K562 (cell line): ENCODE data around the gene DNAJC12. TPM values are rescaled to one million over a fixed set of nuclear protein-coding genes. Genes with fewer than 3 reads are reported as not detected.

ENCODE experiments used
- ATAC-seq: fragments of 200-7000 bp; cut with Tn5 transposase; 3 replicates; pipeline ENCODE4 v1.9.1; 2020; ENCODE audit warnings: moderate library complexity
- BruUV-seq: library from RNA; stranded (reverse); fragments of 400-500 nt; replicated peaks from 2 replicates; lab custom pipeline; 2021; lab: Mats Ljungman, UMichigan
- CTCF ChIA-PET: fragments of 300-600 bp; formaldehyde crosslinking; extraction: SDS; loops from one replicate; lab custom pipeline; 2021; ENCODE audit warnings: low intra/inter-chr PET ratio; lab: Yijun Ruan, JAX
- POLR2A ChIA-PET: fragments of 300-600, 350-650 bp; sonication (Branson Sonifier 250); formaldehyde crosslinking; extraction: SDS; loops from one replicate; lab custom pipeline; 2021; ENCODE audit warnings: antibody characterized with exemption, inconsistent platforms; lab: Yijun Ruan, JAX
- DNase-seq, 4 experiments: peaks; one replicate each; pipeline versions ENCODE4 v3.0.0 to v3.0.0-alpha.2; 2011 to 2018; ENCODE audit warnings: low spot score in 3 of 4, mixed read lengths in 3 of 4; ENCODE audit errors: extremely low read depth in 1 of 4
- FAIRE-seq: peaks from 2 replicates; lab custom pipeline; 2011; peaks lifted over from hg19 to GRCh38; lab: Jason Lieb, UNC
- H2AFZ ChIP-seq: 2 replicates; pipeline ENCODE4 v1.6.0; 2011; ENCODE audit warnings: low read depth, low read length, control low read depth, inconsistent platforms
- H3K27ac ChIP-seq: fragments of 200-600 bp; 3 replicates; pipeline ENCODE4 v1.8.0; 2011; ENCODE audit warnings: low read depth, mild to moderate bottlenecking, control low read depth, inconsistent platforms, low read length, moderate library complexity, mixed read lengths; ENCODE audit errors: extremely low read depth
- H3K27me3 ChIP-seq, 2 experiments: fragments of 300-600 bp in 1 of 2; 2 replicates in 1 of 2; 3 replicates in 1 of 2; pipeline versions ENCODE4 v1.6.0 to v1.8.0; 2011; ENCODE audit warnings: inconsistent platforms in 2 of 2, low read length in 2 of 2, mild to moderate bottlenecking in 1 of 2, mixed read lengths in 1 of 2, moderate library complexity in 1 of 2; ENCODE audit not compliant: control insufficient read depth in 2 of 2, insufficient read depth in 2 of 2
- H3K36me3 ChIP-seq: fragments of 300-600 bp; 3 replicates; pipeline ENCODE4 v1.8.0; 2011; ENCODE audit warnings: mild to moderate bottlenecking, low read length, inconsistent platforms; ENCODE audit not compliant: control insufficient read depth, insufficient read depth
- H3K4me1 ChIP-seq, 2 experiments: fragments of 200-600 bp in 1 of 2; replicated peaks in 1 of 2; 2 replicates in 1 of 2; 3 replicates in 1 of 2; pipeline versions ENCODE4 v1.5.1 to v1.8.0; 2011; ENCODE audit warnings: inconsistent platforms in 2 of 2, low read length in 2 of 2, mild to moderate bottlenecking in 1 of 2, mixed read lengths in 1 of 2, moderate library complexity in 1 of 2; ENCODE audit not compliant: control insufficient read depth in 2 of 2, insufficient read depth in 2 of 2
- H3K4me2 ChIP-seq: 2 replicates; pipeline ENCODE4 v1.6.1; 2011; ENCODE audit warnings: low read length, control low read depth, inconsistent platforms, mixed read lengths; ENCODE audit not compliant: insufficient read depth
- H3K4me3 ChIP-seq: fragments of 200-600 bp; sonication (generic), shearing (Covaris generic); 2 replicates; pipeline ENCODE4 v1.5.1; 2016; ENCODE audit warnings: control low read depth, inconsistent platforms
- H3K79me2 ChIP-seq: fragments of 200-600 bp; 3 replicates; pipeline ENCODE4 v1.8.0; 2011; ENCODE audit warnings: low read length, inconsistent platforms; ENCODE audit not compliant: control insufficient read depth, insufficient read depth
- H3K9ac ChIP-seq, 2 experiments: 2 replicates each; pipeline versions ENCODE4 v1.6.0 to v1.6.1; 2011; ENCODE audit warnings: low read depth in 2 of 2, low read length in 2 of 2, control low read depth in 1 of 2, inconsistent platforms in 1 of 2, mild to moderate bottlenecking in 1 of 2, mixed read lengths in 1 of 2; ENCODE audit not compliant: insufficient read depth in 1 of 2
- H3K9me1 ChIP-seq: one replicate; pipeline ENCODE4 v1.6.0; 2011; ENCODE audit warnings: inconsistent platforms, mild to moderate bottlenecking, low read length, moderate library complexity; ENCODE audit not compliant: control insufficient read depth, insufficient read depth
- H3K9me3 ChIP-seq: replicated peaks from 2 replicates; pipeline ENCODE4 v1.5.1; 2011; ENCODE audit warnings: low read depth, low read length, inconsistent platforms; ENCODE audit not compliant: control insufficient read depth, insufficient read depth
- H4K20me1 ChIP-seq: replicated peaks from 2 replicates; pipeline ENCODE4 v1.6.1; 2011; ENCODE audit warnings: low read length, inconsistent platforms, mixed read lengths; ENCODE audit not compliant: control insufficient read depth, insufficient read depth
- CHD2 ChIP-seq: IDR thresholded peaks from 2 replicates; pipeline ENCODE4 v1.6.1; 2011; ENCODE audit warnings: low read depth, low read length
- CSDE1 ChIP-seq, 2 experiments: fragments of 450-650 bp; IDR thresholded peaks; 2 replicates each; pipeline ENCODE4 v1.6.1; 2016; ENCODE audit warnings: mild to moderate bottlenecking in 1 of 2
- HMG20A ChIP-seq: fragments of 450-650 bp; formaldehyde crosslinking; conservative IDR thresholded peaks from 2 replicates; pipeline ENCODE4 v1.4.0; 2020; ENCODE audit warnings: mild to moderate bottlenecking, mixed read lengths
- HNRNPL ChIP-seq: fragments of 200-400 bp; formaldehyde crosslinking; IDR thresholded peaks from 2 replicates; pipeline ENCODE4 v1.6.1; 2017; ENCODE audit warnings: low read depth, mild to moderate bottlenecking, low read length
- MAX ChIP-seq: sonication (generic); formaldehyde crosslinking; IDR thresholded peaks from 2 replicates; pipeline ENCODE4 v1.9.0; 2022; ENCODE audit warnings: mild to moderate bottlenecking, missing genetic modification reagents
- MED1 ChIP-seq: sonication (generic); formaldehyde crosslinking; IDR thresholded peaks from 2 replicates; pipeline ENCODE4 v1.8.1; 2023; ENCODE audit warnings: missing genetic modification reagents, borderline replicate concordance
- RFX1 ChIP-seq: fragments of 450-650 bp; IDR thresholded peaks from 2 replicates; pipeline ENCODE4 v1.6.1; 2016; ENCODE audit warnings: mild to moderate bottlenecking, moderate library complexity
- TAL1 ChIP-seq: fragments of 450-650 bp; IDR thresholded peaks from 2 replicates; pipeline ENCODE4 v1.6.1; 2016; ENCODE audit warnings: mild to moderate bottlenecking
- TCF7 ChIP-seq: sonication (generic); IDR thresholded peaks from 2 replicates; pipeline ENCODE4 v1.6.1; 2016; ENCODE audit warnings: antibody characterized with exemption, borderline replicate concordance
- USF2 ChIP-seq: sonication (generic); formaldehyde crosslinking; IDR thresholded peaks from 2 replicates; pipeline ENCODE4 v1.5.0; 2020; ENCODE audit warnings: missing genetic modification reagents
- WHSC1 ChIP-seq: IDR thresholded peaks from one replicate; pipeline ENCODE4 v1.6.1; 2012; ENCODE audit warnings: low read length, control low read depth, inconsistent platforms
- ZNF384 ChIP-seq: IDR thresholded peaks from 2 replicates; pipeline ENCODE4 v1.6.1; 2012; ENCODE audit warnings: low read depth, low read length, improper control_type of control experiment
- WGBS: fragments of 100-300 bp; shearing (Covaris generic); methylation state at CpG from one replicate; pipeline ENCODE4 v1.1.6; 2016; ENCODE audit warnings: low coverage, mixed read lengths; ENCODE audit not compliant: insufficient coverage; ENCODE audit errors: missing lambda C conversion rate; 5-methylcytosine and 5-hydroxymethylcytosine counted together
- in situ Hi-C: fragments of 300-500 bp; cut with MboI; formaldehyde crosslinking; loops from 4 replicates; pipeline ENCODE4 v1.15.0; 2018; ENCODE audit warnings: inconsistent platforms, mixed read lengths
- intact Hi-C: fragments of 100-400 bp; cut with micrococcal nuclease; formaldehyde crosslinking; loops from 2 replicates; pipeline ENCODE4 v1.14.2; 2022
- polyA plus RNA-seq, 8 experiments: library from polyadenylated mRNA; depleted of rRNA in 4 of 8; stranded (reverse) in 5 of 8; unstranded in 3 of 8; fragments of >200 nt; fragmentation: Nextera tagmentation in 2 of 8; fragmentation: Illumina TruSeq in 1 of 8; extraction: Ambion mirVana in 2 of 8; extraction: Trizol in 1 of 8; gene quantifications; 2 replicates each; pipeline versions ENCODE4 v1.2.1 to v1.2.3, GENCODE V29; 2011 to 2014; ENCODE audit warnings: inconsistent platforms in 1 of 8, missing spikeins in 1 of 8
- total RNA-seq, 7 experiments: library from RNA; depleted of rRNA in 6 of 7; stranded (reverse); fragments of >200 nt in 6 of 7; fragmentation: Illumina TruSeq in 2 of 7; extraction: Trizol in 2 of 7; gene quantifications; 2 replicates each; pipeline versions ENCODE4 v1.2.1 to v1.2.3, GENCODE V29; 2011 to 2021; ENCODE audit warnings: low replicate concordance in 1 of 7

DNAJC12 gene
- total and polyA plus RNA-seq, 9 of the 15 experiments (the other 6 are each of a cell fraction or from before 2014, with no cell fraction given) = 7.4 to 95.9 (median 68.5) TPM

- no peak overlapping the region for H2AFZ ChIP-seq
- DNase-seq = no peak
- CTCF ChIA-PET = no interaction called here
- H3K9ac ChIP-seq = no peak overlapping the region
- H4K20me1 ChIP-seq = no peaks in the 10 kb centered on the region
- H3K79me2 ChIP-seq = no peaks in the 10 kb centered on the region; the same call in 1 of the 3 replicates
- TF ChIP-seq TAL1 (0 out of 2 replicates have a peak, but pooled peaks have one; percentile 6), TCF7 (no peak), CHD2 (no peak), MED1 (CRISPR knock-in tag) (no peak), USF2 (CRISPR knock-in tag) (no peak), ZNF384 (no peak), CSDE1 (IDR thresholded peaks at IDR 0.05) (no peak), HMG20A (CRISPR knock-in tag) (no peak), RFX1 (peak; percentile 76), HNRNPL (no peak), MAX (no peak), WHSC1 (no peak)
- TF ChIP-seq, all 486 proteins: peak for 2
- POLR2A ChIA-PET = no interaction called here
- 74% methylated on average over 3 of the region's 3 CpGs for WGBS
- Histone ChIP-seq H3K4me1 (peaks cover 0 to 4% of the 10 kb centered on the region in 2 experiments; a peak in 3 of 5 replicates), H3K9me3 (no peaks in the 10 kb centered on the region), H3K36me3 (no peaks in the 10 kb centered on the region), H3K4me2 (no peak overlapping the region), H3K27ac (no peak overlapping the region), H3K27me3 (no peaks in the 10 kb centered on the region), H3K9me1 (no peaks in the 10 kb centered on the region), H3K4me3 (no peak overlapping the region)
- intact Hi-C loops (no loop called here), in situ Hi-C loops (no loop called here)
- ATAC-seq (no peak), FAIRE-seq (no peak)
- no TSS peak for BruUV-seq
These were observed 19.7 kb downstream of the DNAJC12 start for GRCh38 chr10:67818323-67818722.
